ENCODE results near the gene DNMT3B.
"Not testable (repeated sequence)": the region's sequence is repeated elsewhere in the genome, so short reads cannot be mapped to it uniquely, and the experiment has no call there.

Gene DNMT3B

DNA sequence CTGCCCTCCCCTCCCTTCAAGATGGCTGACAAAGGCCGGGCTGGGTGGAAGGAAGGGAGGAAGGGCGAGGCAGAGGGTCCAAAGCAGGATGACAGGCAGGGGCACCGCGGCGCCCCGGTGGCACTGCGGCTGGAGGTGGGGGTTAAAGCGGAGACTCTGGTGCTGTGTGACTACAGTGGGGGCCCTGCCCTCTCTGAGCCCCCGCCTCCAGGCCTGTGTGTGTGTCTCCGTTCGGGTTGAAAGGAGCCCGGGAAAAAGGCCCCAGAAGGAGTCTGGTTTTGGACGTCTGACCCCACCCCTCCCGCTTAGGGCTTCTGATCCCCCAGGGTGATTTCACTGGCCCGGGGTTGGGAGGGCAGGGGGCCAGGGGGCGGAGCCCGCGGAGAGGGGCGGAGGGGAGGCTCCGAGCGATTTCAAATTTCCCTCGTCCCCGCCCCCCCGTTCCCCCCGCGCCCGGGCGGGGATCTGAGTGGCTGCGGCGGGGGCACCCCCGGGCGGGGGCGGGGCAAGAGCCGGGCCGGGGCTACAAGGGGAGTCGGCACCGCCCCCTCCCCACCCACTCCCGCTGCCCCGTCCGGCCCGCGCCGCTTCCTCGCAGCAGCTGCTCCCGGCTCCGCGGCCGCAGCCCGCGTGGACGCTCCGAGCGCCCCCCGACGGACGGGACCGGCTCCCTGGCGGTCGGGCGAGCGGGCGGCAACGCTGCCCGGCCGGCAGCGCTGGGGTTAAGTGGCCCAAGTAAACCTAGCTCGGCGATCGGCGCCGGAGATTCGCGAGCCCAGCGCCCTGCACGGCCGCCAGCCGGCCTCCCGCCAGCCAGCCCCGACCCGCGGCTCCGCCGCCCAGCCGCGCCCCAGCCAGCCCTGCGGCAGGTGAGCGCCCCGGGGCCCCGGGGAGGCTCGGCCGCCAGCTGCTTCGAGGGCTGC lies at the start of gene DNMT3B:
Gene DNMT3B, plus strand, starts transcription at position 555 of the 923 bp plus-strand sequence. CDS start 17,939 bp downstream, outside the sequence.
- DNase-seq, result peak; percentile 91

DNA sequence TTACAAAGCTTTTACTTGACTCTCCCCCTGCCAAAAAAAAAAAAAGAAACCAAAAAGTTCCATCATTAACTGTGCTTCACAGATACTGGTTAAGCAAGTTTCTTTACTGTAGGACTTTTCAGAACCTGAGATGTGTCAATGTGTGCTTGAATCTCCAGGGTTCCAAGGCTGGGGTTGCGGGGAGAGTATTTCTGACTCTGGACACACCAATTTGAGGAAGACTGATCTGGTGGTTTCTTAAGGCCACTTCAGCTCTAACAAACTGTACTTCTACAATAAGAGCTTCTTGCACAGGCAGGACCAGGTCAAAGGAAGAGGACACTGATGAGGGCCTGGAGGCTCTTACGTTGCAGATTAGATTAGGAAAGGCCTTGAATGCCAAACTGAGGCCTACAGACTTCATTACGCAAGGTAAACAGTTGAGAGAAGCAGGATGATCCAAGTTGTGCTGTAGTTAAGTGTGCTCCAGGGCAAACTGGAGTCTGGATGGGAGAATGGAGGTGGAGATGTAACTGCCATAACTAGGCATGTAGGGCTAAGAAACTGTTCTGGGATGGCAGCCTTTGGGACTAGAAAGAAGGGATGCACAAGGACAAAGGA lies 43.3 kb upstream of the DNMT3B start:
- DNase-seq, result no peak

DNA sequence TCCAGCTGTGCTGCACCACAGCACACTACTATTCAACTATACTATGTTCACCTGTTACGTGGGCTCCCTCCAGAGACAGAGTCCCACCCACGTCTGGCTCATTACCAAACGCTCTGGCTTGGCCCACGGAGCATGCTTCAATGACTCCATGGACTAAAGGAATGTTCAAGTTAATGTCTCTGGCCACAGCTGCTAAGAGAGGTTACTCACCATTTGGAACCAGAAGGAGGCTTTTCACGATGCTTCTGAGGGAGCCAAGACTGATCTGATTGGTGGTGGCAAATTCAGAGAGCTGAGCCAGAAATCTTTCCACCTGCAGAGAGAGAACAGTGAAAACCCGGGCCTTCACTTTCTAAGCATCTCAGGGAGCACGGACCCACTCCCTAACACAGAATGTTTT lies 34.5 kb upstream of the DNMT3B start:
- DNase-seq, result no peak

DNA sequence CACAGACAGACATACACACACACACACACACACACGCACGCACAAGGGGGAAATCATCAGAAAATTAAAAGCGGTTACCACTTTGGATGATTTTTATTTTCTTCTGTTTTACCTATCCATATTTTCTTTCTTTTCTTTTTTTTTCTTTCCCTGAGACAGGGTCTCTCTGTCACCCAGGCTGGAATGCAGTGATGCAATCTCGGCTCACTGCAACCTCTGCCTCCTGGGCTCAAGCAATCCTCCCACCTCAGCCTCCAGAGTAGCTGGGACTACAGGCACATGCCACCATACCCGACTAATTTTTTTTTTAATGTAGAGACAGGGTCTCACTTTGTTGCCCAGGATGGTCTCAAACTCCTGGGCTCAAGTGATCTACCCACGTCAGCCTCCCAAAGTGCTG lies 33.8 kb upstream of the DNMT3B start:
- not testable (repeated sequence) for DNase-seq

DNA sequence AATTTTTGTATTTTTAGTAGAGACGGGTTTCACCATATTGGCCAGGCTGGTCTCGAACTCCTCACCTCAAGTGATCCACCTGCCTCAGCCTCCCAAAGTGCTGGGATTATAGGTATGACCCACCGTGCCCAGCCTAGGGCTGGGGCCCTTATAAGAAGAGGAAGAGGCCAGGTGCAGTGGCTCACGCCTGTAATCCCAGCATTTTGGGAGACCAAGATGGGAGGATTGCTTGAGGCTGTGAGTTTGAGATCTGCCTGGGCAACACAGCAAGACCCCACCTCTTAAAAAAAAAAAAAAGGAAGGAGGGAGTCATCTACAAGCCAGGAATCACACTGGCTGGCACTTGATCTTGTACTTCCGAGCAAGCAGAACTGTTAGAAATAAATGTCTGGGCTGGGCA lies 32.9 kb upstream of the DNMT3B start:
- not testable (repeated sequence) for DNase-seq

DNA sequence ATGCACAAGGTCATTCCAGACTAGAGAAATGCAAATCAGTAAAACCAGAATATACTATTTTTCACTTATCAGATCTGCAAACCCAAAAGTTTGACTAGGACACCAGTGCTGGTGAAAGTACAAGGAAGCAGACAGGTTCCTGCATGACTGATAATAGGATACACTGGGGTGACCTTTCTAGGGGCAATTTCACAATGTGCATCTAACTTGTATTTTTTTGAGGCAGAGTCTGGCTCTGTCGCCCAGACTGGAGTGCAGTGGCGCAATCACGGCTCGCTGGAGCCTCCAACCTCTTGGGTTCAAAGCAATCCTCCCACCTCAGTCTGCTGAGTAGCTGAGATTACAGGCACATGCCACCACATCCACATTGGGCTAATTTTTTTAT lies 30.3 kb upstream of the DNMT3B start:
- DNase-seq, result no peak

DNA sequence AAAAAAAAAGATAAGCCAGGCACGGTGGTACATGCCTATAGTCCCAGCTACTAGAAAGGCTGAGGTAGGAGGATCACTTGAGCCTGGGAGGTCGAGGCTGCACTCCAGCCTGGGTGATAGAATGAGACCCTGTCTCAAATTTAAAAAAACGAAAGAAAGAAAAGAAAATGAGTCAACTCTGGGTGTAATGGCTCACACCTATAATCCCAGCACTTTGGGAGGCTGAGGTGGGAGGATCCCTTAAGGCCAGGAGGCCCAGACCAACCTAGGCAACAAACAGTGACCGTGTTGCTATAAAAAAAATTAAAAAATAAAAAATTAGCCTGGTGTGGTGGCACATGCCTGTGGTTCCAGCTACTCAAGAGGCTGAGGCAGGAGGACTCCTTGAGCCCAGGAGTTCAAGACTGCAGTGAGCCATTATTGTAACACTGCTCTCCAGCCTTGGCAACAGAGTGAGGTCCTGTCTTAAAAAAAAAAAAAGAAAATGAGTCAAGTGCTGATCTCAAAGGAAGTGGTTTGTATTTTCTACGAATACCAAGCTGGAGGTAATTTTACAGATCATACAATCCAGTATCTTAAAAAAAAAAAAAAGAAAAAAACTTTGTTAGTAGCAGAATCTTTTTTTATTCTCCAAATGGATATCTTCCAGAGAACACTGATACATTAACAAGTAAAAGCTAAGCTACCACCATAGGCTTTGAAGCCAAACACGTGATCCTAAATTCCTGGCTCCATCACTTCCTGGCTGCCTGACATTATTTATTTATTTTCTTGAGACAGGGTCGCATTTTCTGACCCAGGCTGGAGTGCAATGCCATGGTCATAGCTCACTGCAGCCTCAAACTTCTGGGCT lies 24.6 kb upstream of the DNMT3B start:
- DNase-seq, result no peak

DNA sequence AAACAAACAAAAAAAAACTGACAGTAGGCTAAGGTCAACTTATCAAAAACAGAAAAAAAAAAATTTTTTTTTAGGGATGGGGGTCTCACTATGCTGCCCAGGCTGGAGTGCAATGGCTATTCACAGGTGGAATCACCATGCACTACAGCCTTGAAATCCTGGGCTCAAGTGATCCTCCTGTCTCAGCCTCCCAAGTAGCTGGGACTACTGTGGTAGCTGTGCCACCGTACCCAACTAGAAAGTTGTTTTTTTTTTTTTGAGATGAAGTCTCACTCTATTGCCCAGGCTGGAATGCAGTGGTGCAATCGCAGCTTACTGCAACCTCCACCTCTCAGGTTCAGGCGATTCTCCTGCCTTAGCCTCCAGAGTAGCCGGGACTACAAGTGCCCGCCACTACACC lies 21.0 kb upstream of the DNMT3B start:
- no peak for DNase-seq

DNA sequence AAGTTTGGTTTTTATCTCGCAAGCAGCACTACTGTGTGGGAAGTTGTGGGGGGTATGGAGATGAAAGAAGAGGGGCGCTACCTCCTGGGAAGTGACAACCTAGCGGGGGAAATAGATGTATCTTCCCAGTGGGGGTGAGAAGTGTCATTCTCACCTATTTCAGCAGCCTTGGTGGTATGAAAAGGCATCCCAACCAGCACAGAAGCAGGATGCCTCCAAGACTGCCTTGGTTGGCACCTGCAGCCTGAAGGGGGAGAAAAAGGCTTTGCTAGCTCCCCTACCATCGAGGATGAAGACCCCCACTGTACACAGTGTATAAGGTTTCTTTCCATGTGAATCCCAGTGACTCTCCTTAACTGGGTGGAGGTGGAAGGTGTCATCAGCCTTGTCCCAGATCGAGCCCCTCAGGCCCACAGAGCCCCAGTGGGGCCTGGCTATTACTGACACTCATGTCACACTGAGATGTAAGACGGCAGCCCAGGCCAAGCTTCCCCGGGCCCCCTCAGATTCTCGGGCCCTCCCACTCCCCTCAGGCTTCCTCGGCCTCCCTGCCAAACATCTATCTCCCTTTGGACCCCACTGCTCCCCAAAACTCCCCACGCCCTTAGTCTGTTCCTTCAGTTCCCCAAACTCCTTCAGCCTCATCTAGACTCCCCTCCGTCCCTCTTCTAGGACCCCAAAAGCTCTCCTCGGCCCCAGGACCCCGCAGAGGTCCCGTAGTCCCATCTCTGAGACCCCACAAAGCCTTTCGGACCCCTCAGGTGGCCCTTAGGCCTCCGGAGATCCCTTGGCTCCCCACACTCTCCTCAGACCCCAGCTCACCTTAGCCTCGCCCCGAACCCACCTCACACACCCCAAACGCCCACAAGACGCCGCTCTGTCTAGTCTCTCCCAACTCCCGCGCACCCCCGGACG lies 19.6 kb upstream of the DNMT3B start:
- DNase-seq, result peak; percentile 46

DNA sequence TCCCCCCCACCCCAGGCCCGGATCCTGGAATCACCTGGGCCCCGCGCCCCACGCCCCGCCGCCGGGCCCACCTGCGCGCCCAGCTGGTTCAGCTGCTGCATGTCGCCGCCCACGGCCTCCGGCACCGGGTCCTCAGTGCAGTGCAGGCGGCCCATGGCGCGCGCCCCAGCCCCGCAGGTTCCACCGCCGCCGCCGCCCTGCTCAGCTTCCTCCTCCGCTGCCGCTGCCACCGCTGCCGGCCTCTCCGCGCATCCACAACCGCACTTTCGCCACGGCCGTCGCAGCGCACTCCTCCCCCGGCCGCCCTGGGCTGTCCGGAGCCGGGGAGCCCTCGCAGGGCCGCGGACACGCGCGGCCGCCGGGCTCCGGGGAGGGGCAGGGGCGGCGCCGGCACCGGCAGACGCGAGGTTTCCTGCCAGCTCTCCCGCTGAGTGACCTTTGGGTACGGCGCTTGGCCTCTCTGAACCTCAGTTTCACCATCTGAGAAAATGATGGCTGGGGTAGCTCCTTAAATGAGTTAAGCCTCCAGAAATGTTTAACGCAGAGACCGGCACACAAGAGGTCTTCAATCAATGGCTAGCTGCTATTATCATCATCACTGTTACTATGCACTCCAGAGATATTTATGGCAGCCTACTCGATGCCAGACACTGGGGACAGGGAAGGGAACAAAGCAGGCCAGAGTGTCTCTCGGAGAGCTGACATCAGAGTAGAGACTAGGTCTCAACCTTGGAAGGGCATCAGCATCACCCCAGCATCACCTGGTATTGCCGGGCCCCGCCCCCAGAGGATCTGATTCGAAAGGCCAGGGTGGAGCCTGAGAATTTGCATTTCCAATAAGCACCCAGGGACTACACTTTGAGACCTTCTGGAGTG lies 18.7 kb upstream of the DNMT3B start, which contains the start of gene COMMD7:
Gene COMMD7, minus strand, starts transcription at position 231 of the 876 bp plus-strand sequence. Its CDS starts 76 bp downstream, at position 155.
- peak; percentile 95 for DNase-seq

DNA sequence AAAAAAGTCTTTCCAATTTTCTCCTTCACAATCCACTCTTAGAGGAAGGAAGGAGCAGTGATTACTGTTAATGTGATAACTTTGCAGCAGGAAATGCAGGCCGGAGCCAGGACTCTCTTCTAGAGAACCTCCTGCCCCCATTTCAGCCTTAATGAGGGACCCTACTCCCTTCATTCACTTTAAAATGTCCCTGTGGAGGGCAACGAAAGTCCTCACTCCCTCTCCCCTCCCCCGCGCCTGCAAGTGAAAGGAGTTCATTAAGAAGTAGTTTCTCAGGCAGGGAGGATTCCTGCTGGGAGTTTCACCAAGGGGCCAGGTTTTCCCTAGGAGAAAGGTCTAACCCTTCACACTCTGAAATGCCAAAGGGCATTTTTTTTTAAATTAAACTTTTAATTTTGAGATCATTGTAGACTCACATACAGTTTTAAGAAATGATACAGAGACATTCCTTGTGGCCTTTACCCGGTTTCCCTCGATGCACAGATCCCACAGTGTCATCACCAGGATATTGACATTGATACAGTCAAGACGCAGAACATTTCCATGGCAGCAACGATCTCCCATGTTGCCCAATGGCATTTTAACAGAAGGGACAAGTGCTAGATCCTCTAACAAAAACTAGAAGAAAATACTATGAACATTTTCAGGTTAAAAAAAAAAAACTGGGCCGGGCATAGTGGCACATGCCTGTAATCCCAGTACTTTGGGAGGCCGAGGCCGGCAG lies 12.1 kb upstream of the DNMT3B start:
- no peak for DNase-seq

DNA sequence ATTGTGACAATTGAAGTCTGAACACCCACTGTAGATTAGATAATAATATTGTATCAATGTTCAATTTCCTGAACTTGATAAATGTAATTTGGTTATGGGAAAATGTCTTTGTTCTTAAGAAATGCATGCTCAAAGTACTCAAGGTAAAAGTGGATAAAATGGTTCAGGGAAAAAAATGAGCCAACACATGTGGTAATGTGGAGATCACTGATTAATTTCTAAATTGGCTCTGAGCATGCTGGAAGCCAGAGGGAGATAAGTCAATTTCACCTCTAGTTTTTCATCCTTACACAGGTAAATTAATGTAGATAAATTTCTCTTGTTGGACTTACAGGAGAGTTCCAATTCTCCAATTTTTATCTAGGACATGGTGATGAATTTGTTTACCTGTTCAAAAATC lies 10.9 kb upstream of the DNMT3B start:
- no peak for DNase-seq

DNA sequence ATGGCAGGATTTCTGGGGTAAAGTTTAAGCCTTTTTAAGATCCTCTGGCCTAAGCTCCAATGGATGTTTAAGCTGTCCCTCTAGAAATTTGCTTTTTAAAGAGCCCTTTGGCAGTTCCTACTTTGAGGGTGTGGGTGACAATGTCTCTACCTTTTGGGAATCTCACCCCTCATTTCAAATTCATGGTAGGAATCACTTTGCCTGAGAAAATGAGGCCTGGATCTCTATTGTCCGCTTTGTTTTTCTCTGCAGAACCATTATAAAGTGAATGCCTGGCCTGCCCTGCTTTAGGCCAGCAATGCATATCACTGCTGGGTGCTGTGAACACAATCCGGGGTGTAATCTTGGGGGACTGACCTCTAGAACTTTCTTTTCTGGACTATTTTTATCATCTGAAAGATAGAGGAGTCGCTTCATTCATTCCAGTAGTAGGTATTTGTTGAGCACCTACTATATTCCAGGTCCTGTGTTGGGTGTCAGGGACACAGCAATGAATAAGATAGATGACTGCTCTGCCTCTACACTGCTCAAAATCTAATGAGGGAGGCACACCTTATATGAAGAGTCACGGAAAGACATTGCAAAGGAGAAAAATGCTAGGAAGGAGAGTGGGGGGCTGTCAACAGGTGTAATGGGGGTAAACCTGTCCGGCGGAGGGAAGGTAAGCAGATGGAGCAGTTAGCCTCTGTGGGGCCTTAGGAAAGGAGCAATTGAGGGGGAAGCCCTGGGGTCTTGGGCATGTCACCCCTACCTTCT lies 10.3 kb upstream of the DNMT3B start:
- DNase-seq, result no peak

DNA sequence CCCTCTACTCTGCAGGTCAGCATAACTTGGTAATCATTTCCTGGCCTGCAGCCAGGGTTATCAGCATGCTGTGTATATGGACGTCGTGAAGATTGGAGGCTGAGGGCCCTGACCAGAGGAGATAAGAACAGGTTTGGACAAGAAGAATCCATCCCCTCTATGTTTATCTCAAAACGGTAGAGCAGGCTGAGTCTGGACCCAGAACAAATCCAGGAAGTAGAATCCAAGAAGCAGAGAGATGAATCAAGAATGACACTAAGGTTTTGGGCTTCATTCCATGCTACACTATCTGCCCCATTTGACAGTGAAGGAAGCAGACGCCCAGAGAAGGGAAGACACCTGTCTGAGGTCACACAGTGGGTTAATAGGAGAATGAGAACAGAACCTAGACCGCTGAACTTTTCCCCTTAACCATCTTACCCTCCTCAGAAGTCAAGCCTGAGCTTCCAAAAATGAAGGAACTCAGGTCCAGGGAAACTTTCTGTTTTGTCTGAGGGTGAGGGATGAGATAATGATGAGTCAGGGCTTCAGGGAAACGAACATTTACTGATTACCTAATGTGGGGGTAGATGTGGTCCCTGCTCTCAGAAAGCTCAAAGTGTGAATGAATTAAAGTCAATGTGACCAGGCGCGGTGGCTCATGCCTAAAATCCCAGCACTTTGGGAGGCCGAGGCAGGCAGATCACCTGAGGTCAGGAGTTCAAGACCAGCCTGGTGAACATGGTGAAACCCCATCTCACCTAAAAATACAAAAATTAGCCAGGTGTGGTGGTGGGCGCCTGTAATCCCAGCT lies 9.5 kb upstream of the DNMT3B start:
- no peak for DNase-seq

DNA sequence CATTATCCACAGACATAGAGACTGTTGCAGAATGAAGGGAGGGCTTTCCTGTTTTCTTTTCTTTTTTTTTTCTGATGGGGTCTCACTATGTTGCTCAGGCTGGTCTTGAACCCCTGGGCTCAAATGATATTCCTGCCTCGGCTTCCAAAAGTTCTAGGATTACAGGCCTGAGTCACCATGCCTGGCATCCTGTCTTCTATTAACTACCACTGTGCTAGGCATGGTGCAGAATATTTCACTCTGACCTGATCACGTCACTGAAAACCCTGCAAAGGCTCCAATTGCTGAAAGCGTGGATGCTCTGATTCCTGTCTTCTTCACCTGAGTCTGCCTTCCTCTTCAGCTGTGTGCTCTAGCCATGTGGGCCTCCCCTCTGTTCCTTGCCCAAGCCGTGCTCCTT lies 8.5 kb upstream of the DNMT3B start:
- DNase-seq, result no peak

DNA sequence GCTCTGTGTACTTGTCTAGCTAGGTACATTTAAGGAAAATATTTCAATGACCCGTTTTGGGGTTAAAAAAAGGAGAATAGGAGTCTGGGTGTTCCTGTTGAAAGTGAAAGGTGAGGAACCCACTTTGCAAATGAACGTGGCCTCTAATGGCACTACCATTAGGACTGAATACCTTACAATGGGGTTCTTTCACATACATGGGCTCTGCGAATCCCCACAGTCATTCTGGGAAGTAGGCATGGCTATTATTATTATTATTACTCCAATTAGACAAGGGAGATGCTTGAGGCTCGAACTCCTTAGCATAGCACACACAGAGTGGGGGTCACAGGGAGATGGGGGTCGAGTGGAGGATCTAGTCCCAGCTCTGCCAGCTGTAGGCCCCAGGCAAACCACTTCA lies 6.0 kb upstream of the DNMT3B start:
- DNase-seq, result no peak

DNA sequence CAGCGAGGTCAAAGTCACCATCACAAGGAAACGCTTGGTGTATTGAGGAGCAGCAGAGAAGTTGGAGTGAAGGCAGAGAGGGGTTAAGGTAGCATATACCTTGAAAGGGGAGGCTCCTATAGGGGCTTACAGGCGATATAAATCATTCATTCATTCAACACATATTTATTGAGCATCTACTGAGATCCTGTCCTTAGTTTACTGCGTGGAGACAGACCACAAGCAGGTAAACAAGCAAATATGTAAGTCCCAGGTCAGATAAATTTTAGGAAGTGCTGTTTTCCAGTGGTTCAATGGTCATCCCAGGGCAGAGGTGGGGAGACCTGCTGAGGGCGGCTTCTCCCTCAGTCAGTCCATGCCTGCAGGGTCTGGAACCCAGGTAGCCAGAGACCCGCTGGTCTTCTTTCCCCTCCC lies 761 bp upstream of the DNMT3B start:
- no peak for DNase-seq

DNA sequence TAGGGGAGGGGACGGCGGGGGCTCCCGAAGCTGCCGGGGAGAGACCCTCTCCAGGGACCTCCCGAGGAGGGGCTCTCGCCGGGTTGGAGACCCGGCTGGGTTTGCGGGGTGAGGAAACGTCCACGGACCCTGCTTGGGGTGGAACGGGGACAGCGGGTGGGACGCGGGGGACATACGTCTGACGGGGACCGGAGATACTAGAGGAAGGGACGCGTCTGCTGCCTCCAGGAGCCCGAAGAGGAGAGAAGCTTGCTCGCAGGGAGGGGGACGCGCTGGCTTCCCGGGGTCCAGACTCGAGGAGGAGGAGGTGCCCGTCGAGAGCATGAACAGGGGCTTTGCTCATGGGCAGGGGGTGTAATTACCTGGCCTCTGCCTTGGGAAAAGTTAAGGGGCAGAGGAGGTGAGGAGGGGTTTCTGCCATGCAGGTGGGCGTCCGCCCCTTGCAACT lies 593 bp downstream of the DNMT3B start:
- peak; percentile 60 for DNase-seq

Measured in DMS53 (cell line).